Kidney glomerular epithelial cell (primary cell): ENCODE data around the gene TBC1D22A.

Experiments used
- DNase-seq: peaks from one replicate; lab custom pipeline; 2025; lab: John Stamatoyannopoulos, UW

The TBC1D22A gene

GRCh38 chr22:46958191-46958590 lies 195.7 kb downstream of the TBC1D22A start:
- DNase-seq, result no peak

- DNase-seq, result no peak
These were observed 196.2 kb downstream of the TBC1D22A start for GRCh38 chr22:46958658-46959057.

GRCh38 chr22:46959369-46959768 lies 196.9 kb downstream of the TBC1D22A start:
- DNase-seq, result no peak

GRCh38 chr22:46961591-46962295 lies 199.3 kb downstream of the TBC1D22A start:
- no peak for DNase-seq

- no peak for DNase-seq
These were observed 200.0 kb downstream of the TBC1D22A start for GRCh38 chr22:46962406-46962805.

GRCh38 chr22:46963672-46964545 lies 201.5 kb downstream of the TBC1D22A start:
- DNase-seq, result no peak

GRCh38 chr22:46964773-46965550 lies 202.5 kb downstream of the TBC1D22A start:
- no peak for DNase-seq

- DNase-seq, result no peak
These were observed 203.4 kb downstream of the TBC1D22A start for GRCh38 chr22:46965555-46966494.

GRCh38 chr22:46966495-46966845 lies 204.0 kb downstream of the TBC1D22A start:
- DNase-seq, result no peak

- DNase-seq, result no peak
These were observed 204.4 kb downstream of the TBC1D22A start for GRCh38 chr22:46966846-46967245.

- no peak for DNase-seq
These were observed 205.3 kb downstream of the TBC1D22A start for GRCh38 chr22:46967445-46968358.

GRCh38 chr22:46968359-46968740 lies 205.9 kb downstream of the TBC1D22A start:
- no peak for DNase-seq

- DNase-seq, result no peak
These were observed 206.4 kb downstream of the TBC1D22A start for GRCh38 chr22:46968848-46969247.

- no peak for DNase-seq
These were observed 207.0 kb downstream of the TBC1D22A start for GRCh38 chr22:46969491-46969890.

- no peak for DNase-seq
These were observed 207.5 kb downstream of the TBC1D22A start for GRCh38 chr22:46969961-46970360.

GRCh38 chr22:46970411-46971098 lies 208.1 kb downstream of the TBC1D22A start:
- DNase-seq, result no peak

- peak; percentile 78 for DNase-seq
These were observed 208.8 kb downstream of the TBC1D22A start for GRCh38 chr22:46971099-46971763.

GRCh38 chr22:46971764-46972125 lies 209.3 kb downstream of the TBC1D22A start:
- DNase-seq, result no peak

- DNase-seq, result no peak
These were observed 209.8 kb downstream of the TBC1D22A start for GRCh38 chr22:46972256-46972655.
